IPS-18c (cell line): ENCODE data around the gene CPE.

Source experiments
- H3K4me3 ChIP-seq: 2 replicates; pipeline ENCODE4 v1.7.0; 2013; ENCODE audit warnings: low read depth, mild to moderate bottlenecking, low read length, moderate library complexity; ENCODE audit not compliant: insufficient read depth
- H3K9me3 ChIP-seq: one replicate; pipeline ENCODE4 v1.6.1; 2013; ENCODE audit warnings: mild to moderate bottlenecking, low read length, moderate library complexity; ENCODE audit not compliant: control insufficient read depth, insufficient read depth

CPE gene

GRCh38 chr4:165385126-165385525, 6.3 kb downstream of the CPE start:
- Histone ChIP-seq H3K4me3 (no peak overlapping the region), H3K9me3 (no peaks in the 10 kb centered on the region)

GRCh38 chr4:165386328-165386727, 7.5 kb downstream of the CPE start:
- H3K9me3 ChIP-seq, result no peaks in the 10 kb centered on the region
- no peak overlapping the region for H3K4me3 ChIP-seq

GRCh38 chr4:165388756-165389155, 9.9 kb downstream of the CPE start:
- Histone ChIP-seq H3K9me3 (no peaks in the 10 kb centered on the region), H3K4me3 (no peak overlapping the region)

GRCh38 chr4:165393051-165393450, 14.2 kb downstream of the CPE start:
- H3K4me3 ChIP-seq, result no peak overlapping the region
- H3K9me3 ChIP-seq, result no peaks in the 10 kb centered on the region

- no peak overlapping the region for H3K4me3 ChIP-seq
- H3K9me3 ChIP-seq, result no peaks in the 10 kb centered on the region
Observed at GRCh38 chr4:165393704-165394103, 14.9 kb downstream of the CPE start.

- H3K9me3 ChIP-seq, result no peaks in the 10 kb centered on the region
- no peak overlapping the region for H3K4me3 ChIP-seq
Observed at GRCh38 chr4:165394275-165394674, 15.5 kb downstream of the CPE start.

- Histone ChIP-seq H3K9me3 (no peaks in the 10 kb centered on the region), H3K4me3 (no peak overlapping the region)
Observed at GRCh38 chr4:165398570-165398969, 19.8 kb downstream of the CPE start.

GRCh38 chr4:165402375-165402774, 23.6 kb downstream of the CPE start:
- Histone ChIP-seq H3K4me3 (no peak overlapping the region), H3K9me3 (no peaks in the 10 kb centered on the region)

GRCh38 chr4:165403048-165403447, 24.2 kb downstream of the CPE start:
- Histone ChIP-seq H3K4me3 (no peak overlapping the region), H3K9me3 (no peaks in the 10 kb centered on the region)

- H3K4me3 ChIP-seq, result no peak overlapping the region
- H3K9me3 ChIP-seq, result no peaks in the 10 kb centered on the region
Observed at GRCh38 chr4:165403637-165404036, 24.8 kb downstream of the CPE start.

GRCh38 chr4:165404080-165404479, 25.3 kb downstream of the CPE start:
- H3K4me3 ChIP-seq, result no peak overlapping the region
- no peaks in the 10 kb centered on the region for H3K9me3 ChIP-seq

GRCh38 chr4:165404696-165405095, 25.9 kb downstream of the CPE start:
- no peak overlapping the region for H3K4me3 ChIP-seq
- no peaks in the 10 kb centered on the region for H3K9me3 ChIP-seq

- no peak overlapping the region for H3K4me3 ChIP-seq
- H3K9me3 ChIP-seq, result no peaks in the 10 kb centered on the region
Observed at GRCh38 chr4:165410214-165410613, 31.4 kb downstream of the CPE start.

- no peak overlapping the region for H3K4me3 ChIP-seq
- H3K9me3 ChIP-seq, result no peaks in the 10 kb centered on the region
Observed at GRCh38 chr4:165415910-165416309, 37.1 kb downstream of the CPE start.

GRCh38 chr4:165418073-165418472, 39.3 kb downstream of the CPE start:
- no peak overlapping the region for H3K4me3 ChIP-seq
- no peaks in the 10 kb centered on the region for H3K9me3 ChIP-seq

GRCh38 chr4:165425629-165426028, 46.8 kb downstream of the CPE start:
- no peak overlapping the region for H3K4me3 ChIP-seq
- peaks cover 2% of the 10 kb centered on the region for H3K9me3 ChIP-seq

GRCh38 chr4:165426331-165426730, 47.5 kb downstream of the CPE start:
- H3K4me3 ChIP-seq, result no peak overlapping the region
- H3K9me3 ChIP-seq, result peaks cover 2% of the 10 kb centered on the region

GRCh38 chr4:165426823-165427222, 48.0 kb downstream of the CPE start:
- Histone ChIP-seq H3K9me3 (peaks cover 2% of the 10 kb centered on the region), H3K4me3 (no peak overlapping the region)

- Histone ChIP-seq H3K9me3 (peaks cover 2% of the 10 kb centered on the region), H3K4me3 (no peak overlapping the region)
Observed at GRCh38 chr4:165428957-165429356, 50.1 kb downstream of the CPE start.

GRCh38 chr4:165433529-165433928, 54.7 kb downstream of the CPE start:
- H3K4me3 ChIP-seq, result no peak overlapping the region
- peaks cover under 1% of the 10 kb centered on the region for H3K9me3 ChIP-seq
